Lower lobe of right lung (tissue), 2 donors: Measurements from ENCODE around the gene TCEAL4. TPM values are rescaled to one million over a fixed set of nuclear protein-coding genes. Genes with fewer than 3 reads are reported as not detected.
A peak's percentile ranks its signal among the peaks of the same experiment; 100 is the strongest.

Experiments
- ATAC-seq, 2 donors: fragments of 200-7000 bp; cut with Tn5 transposase; one replicate each; pipeline ENCODE4 v1.9.1; 2020 to 2022; ENCODE audit warnings: mild to moderate bottlenecking in 2 of 2, moderate library complexity in 2 of 2
- DNase-seq: peaks from one replicate; pipeline ENCODE4 v3.0.0-alpha.2; 2020
- H3K27ac ChIP-seq: fragments of 200-600 bp; one replicate; pipeline ENCODE4 v1.8.0; 2022
- H3K27me3 ChIP-seq: fragments of 200-600 bp; one replicate; pipeline ENCODE4 v1.8.0; 2022; ENCODE audit warnings: low read depth
- H3K36me3 ChIP-seq: fragments of 200-600 bp; one replicate; pipeline ENCODE4 v1.8.0; 2022; ENCODE audit warnings: mild to moderate bottlenecking
- H3K4me1 ChIP-seq: fragments of 200-600 bp; one replicate; pipeline ENCODE4 v1.8.0; 2022
- H3K4me3 ChIP-seq: fragments of 200-600 bp; one replicate; pipeline ENCODE4 v1.8.0; 2022; ENCODE audit warnings: mild to moderate bottlenecking
- H3K9me3 ChIP-seq: fragments of 200-600 bp; one replicate; pipeline ENCODE4 v1.8.0; 2022
- intact Hi-C: fragments of 100-400 bp; cut with DNase I; formaldehyde crosslinking; loops from one replicate; pipeline ENCODE4 v1.11.0; 2022
- total RNA-seq: library from RNA; stranded (reverse); fragmentation: NEBNext Ultra II Directional; extraction: Animal tissue kit (Norgen Biotek cat#: 25700); gene quantifications from one replicate; pipeline ENCODE4 v1.2.1, GENCODE V29; 2021
- TF ChIP-seq, protein P1 (sequence below): fragments of 200-600 bp; IDR thresholded peaks from one replicate; pipeline ENCODE4 v1.8.0; 2022; ENCODE audit warnings: antibody characterized with exemption, mild to moderate bottlenecking
- donor health status: DM: no; HTN: yes; CAD: no; lungs with severe emphysema.

Gene TCEAL4
- total RNA-seq, 1 donor from 2014 or later: 58.7 TPM

DNA sequence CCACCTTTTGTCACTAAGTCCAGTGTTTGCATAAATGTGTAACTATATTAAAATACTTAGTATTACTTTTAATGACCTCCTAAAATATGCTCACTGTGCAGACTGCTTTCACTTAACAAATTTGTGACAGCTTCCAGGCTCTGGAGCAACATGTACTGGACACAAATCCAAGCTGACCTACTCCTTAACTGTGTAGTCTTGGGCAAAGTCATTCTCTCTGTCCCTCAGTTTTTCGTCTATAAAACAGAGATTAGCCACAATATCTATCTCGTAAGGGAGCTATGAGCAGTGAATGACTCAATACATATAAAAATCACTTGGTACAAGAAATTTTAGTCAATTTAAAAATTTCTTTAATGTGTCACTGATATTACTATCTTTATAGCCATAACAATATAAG lies 45.6 kb upstream of the TCEAL4 start:
- no peaks in the 10 kb centered on the region for H3K9me3 ChIP-seq
- no peaks in the 10 kb centered on the region for H3K4me1 ChIP-seq
- no peaks in the 10 kb centered on the region for H3K27me3 ChIP-seq
- no peak for DNase-seq
- ATAC-seq: no peak
- no peak overlapping the region for H3K4me3 ChIP-seq
- intact Hi-C loops: loop anchor here (10.0 kb wide), 1 partner anchor 285 kb away; no protein-coding TSS in a partner anchor
- H3K27ac ChIP-seq: peak overlapping the region; percentile 65
- TF ChIP-seq, protein P1, sequence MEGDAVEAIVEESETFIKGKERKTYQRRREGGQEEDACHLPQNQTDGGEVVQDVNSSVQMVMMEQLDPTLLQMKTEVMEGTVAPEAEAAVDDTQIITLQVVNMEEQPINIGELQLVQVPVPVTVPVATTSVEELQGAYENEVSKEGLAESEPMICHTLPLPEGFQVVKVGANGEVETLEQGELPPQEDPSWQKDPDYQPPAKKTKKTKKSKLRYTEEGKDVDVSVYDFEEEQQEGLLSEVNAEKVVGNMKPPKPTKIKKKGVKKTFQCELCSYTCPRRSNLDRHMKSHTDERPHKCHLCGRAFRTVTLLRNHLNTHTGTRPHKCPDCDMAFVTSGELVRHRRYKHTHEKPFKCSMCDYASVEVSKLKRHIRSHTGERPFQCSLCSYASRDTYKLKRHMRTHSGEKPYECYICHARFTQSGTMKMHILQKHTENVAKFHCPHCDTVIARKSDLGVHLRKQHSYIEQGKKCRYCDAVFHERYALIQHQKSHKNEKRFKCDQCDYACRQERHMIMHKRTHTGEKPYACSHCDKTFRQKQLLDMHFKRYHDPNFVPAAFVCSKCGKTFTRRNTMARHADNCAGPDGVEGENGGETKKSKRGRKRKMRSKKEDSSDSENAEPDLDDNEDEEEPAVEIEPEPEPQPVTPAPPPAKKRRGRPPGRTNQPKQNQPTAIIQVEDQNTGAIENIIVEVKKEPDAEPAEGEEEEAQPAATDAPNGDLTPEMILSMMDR: no peak
- no peaks in the 10 kb centered on the region for H3K36me3 ChIP-seq

DNA sequence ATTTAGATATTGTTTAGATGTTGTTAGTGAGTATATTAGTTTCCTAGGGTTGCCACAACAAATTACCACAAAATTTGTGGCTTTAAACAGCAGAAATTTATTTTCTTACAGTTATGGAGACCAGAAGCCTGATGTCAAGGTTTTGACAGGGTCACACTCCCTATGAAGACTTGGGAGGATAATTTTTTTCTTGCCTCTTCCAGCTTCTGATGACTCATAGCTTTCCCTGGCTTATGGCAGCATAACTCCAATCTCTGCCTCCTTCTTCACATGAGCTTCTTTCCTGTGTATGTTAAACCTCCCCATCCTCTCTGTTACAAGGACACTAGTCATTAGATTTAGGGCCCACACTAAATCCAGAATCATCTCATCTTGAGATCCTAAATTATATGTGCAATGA lies 45.2 kb upstream of the TCEAL4 start:
- Histone ChIP-seq H3K36me3 (no peaks in the 10 kb centered on the region), H3K27ac (peak overlapping the region; percentile 11), H3K4me3 (no peak overlapping the region), H3K27me3 (no peaks in the 10 kb centered on the region), H3K4me1 (no peaks in the 10 kb centered on the region), H3K9me3 (no peaks in the 10 kb centered on the region)
- TF ChIP-seq, protein P1: no peak
- intact Hi-C loops: no loop called here
- ATAC-seq: no peak
- no peak for DNase-seq

DNA sequence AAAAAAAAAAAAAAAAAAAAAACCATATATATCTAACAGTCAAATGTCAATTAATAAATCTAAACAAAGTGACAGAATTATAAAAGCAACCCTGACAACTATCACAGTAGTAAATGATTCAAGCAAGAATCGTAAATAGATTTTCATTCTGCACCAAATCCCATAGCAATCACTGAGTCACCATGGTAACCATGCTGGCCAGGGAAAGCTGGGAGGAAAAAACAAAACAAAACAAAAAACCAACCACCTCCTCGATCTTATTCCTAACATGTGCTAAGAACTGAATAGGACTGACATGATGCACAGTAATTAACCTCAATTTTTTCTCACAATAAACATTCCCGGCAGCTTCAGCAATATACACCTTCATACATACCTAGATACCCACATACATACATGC lies 35.4 kb upstream of the TCEAL4 start:
- TF ChIP-seq, protein P1: no peak
- intact Hi-C loops: no loop called here
- Histone ChIP-seq H3K4me3 (no peak overlapping the region), H3K27ac (no peak overlapping the region), H3K27me3 (no peaks in the 10 kb centered on the region), H3K36me3 (no peaks in the 10 kb centered on the region), H3K4me1 (no peaks in the 10 kb centered on the region), H3K9me3 (no peaks in the 10 kb centered on the region)
- DNase-seq (no peak), ATAC-seq (no peak)

DNA sequence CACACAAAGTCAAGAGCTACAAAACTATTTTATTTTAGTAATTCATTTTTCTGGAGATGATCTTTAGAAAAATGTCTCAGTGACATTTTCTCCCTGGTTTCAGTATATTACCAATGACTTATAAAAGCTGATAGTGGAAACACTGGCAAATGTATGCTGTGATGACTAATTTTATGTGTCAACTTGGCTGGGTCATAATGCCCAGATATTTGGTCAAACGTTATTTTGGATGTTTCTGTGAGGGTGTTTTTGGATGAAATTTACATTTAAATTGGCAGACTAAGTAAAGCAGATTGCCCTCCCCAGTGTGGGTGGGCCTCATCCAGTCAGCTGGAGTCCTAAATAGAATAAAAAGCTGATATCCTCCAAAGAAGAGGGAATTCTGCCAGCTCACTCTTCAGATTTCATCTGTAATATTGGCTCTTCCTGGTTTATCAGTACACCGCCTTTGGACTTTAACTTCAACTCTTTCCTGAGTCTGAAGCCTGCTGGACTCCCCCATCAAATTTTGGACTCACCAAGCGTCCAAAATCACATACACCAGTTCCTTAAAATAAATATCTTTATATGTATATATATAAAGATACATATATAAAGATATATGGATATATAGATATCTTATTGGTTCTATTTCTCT lies 34.8 kb upstream of the TCEAL4 start:
- H3K9me3 ChIP-seq: no peaks in the 10 kb centered on the region
- DNase-seq (no peak), ATAC-seq (no peak)
- no peak overlapping the region for H3K27ac ChIP-seq
- H3K27me3 ChIP-seq: no peaks in the 10 kb centered on the region
- TF ChIP-seq, protein P1: no peak
- no peaks in the 10 kb centered on the region for H3K4me1 ChIP-seq
- H3K36me3 ChIP-seq: no peaks in the 10 kb centered on the region
- intact Hi-C loops: no loop called here
- H3K4me3 ChIP-seq: no peak overlapping the region

DNA sequence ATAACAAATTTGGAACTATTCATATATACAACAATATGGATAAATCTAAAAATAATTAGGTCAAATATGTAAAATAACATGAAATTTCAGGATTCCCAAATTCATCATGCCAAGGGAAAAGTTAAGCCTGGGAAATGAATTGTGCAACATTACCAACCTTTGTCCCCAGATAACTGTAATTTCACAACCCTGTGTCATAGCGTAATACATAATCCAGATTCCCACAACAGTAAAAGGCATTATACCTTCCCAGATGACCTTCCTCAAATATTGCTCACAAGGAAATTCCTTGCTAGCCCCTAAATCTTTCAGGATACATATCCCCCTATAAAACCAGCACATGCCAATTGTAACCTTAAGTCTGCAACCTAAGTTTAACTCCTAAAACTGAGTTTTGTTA lies 33.1 kb upstream of the TCEAL4 start:
- no peaks in the 10 kb centered on the region for H3K9me3 ChIP-seq
- no peaks in the 10 kb centered on the region for H3K27me3 ChIP-seq
- intact Hi-C loops: no loop called here
- DNase-seq (no peak), ATAC-seq (no peak)
- no peaks in the 10 kb centered on the region for H3K4me1 ChIP-seq
- H3K4me3 ChIP-seq: no peak overlapping the region
- no peak overlapping the region for H3K27ac ChIP-seq
- TF ChIP-seq, protein P1: no peak
- no peaks in the 10 kb centered on the region for H3K36me3 ChIP-seq
